GM12801 (cell line): ENCODE results near the gene TMEM156.

Experiments used
- CTCF ChIP-seq: IDR thresholded peaks from one replicate; pipeline ENCODE4 v1.5.1; 2011; ENCODE audit warnings: control low read depth; ENCODE audit not compliant: insufficient read length; ENCODE audit errors: extremely low read depth

TMEM156 gene

GRCh38 chr4:38950734-38951133 lies 81.5 kb downstream of the TMEM156 start:
- no peak for TF ChIP-seq CTCF

GRCh38 chr4:38950159-38950558 lies 82.0 kb downstream of the TMEM156 start:
- no peak for TF ChIP-seq CTCF

GRCh38 chr4:38949411-38950051 lies 82.7 kb downstream of the TMEM156 start:
- no peak for TF ChIP-seq CTCF

- no peak for TF ChIP-seq CTCF
Measured at GRCh38 chr4:38948551-38948950, 83.7 kb downstream of the TMEM156 start.

GRCh38 chr4:38946919-38947318 lies 85.3 kb downstream of the TMEM156 start:
- no peak for TF ChIP-seq CTCF

- no peak for TF ChIP-seq CTCF
Measured at GRCh38 chr4:38944440-38944839, 87.8 kb downstream of the TMEM156 start.

- TF ChIP-seq CTCF = no peak
Measured at GRCh38 chr4:38943343-38943742, 88.9 kb downstream of the TMEM156 start.
